ENCODE data around the gene HIPK4.

HIPK4 gene

GRCh38 chr19:40393894-40394815 lies 4.2 kb upstream of the HIPK4 start:
- no peak overlapping the region; the same call in 1 of the 2 replicates for H3K27ac ChIP-seq
- no peak for TF ChIP-seq CTCF (conservative IDR thresholded peaks at IDR 0.05)

DNA sequence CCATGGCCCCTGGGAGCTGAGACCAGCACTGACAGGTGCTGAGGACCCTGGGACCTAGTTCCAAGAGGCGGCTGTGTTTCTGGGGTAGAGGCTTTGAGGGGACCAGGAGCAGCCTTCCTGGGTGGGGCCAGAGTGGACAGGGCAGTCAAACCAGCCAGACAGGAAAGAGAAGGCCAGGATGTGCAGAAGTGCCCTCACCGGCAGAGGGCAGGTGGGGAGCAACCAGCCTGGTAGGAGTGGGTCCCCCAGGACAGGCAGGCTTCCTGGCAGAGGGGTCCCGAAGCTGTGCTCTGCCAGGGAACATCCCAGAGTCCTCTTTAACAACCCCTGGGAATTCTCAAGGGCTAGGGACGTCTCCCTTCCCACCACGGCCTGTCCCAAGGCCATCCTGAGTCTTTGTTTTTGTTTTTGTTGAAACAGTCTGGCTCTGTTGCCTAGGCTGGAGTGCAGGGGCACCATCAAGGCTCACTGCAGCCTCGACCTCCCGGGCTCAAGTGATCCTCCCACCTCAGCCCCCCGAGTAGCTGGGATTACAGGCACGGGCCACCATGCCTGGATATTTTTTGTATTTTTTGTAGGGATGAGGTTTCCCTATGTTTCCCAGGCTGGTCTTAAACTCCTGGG lies 3.0 kb upstream of the HIPK4 start:
- H3K27ac ChIP-seq = peak overlapping the region; percentile 43; the same call in 1 of the 2 replicates
- TF ChIP-seq CTCF (conservative IDR thresholded peaks at IDR 0.05) = peak; percentile 61

DNA sequence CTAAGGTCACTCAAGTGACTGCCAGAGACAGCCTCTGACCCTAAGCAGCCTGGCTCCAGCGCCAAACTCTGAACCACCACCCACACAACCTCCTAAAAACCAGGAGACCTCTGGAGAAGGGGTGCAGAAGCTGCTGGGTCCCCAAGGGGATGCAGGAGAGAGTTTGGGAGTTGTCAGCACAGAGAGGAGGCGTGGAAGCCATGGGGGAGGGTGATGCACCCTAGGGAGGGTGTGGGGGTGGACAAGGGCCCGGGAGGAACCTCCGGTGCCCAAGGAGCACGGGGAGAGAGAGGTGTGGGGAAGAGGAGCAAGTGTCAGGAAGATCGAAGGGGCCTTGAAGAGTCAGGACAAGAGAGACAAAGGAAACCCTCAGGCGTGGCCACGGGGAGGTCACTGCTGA lies 2.1 kb upstream of the HIPK4 start:
- H3K27ac ChIP-seq = peak overlapping the region; percentile 43; the same call in 1 of the 2 replicates
- no peak for TF ChIP-seq CTCF (conservative IDR thresholded peaks at IDR 0.05)

DNA sequence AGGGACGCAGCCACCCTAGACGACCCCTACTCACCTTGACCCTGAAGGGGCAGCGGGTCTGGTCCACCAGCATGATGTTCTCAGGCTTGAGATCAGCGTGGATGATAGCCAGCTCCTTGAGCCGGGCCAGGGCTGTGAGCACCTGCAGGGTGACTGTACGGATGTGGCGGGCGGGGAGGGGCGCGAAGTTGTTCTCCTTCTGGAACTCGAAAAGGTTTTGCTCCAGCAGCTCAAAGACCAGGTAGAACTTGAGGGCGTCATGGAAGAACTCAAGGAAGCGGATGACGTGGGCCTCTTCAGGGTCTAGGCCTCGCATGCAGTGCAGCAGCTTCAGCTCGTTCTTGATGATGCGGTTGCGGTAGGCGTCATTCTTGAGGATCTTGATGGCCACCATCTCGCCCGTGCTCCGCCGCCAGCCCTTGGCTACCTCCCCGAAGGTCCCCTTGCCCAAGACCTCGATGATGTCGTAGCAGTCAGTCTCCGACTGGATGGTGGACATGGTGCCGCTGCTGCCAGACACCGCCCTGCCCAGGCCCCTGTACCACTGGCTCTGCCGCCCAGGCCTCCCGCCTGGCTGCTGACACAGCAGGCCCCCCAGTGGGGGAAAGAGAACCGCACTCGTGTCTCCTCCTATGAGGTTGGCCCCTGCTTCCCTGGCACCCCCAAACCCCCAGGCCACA lies 437 bp downstream of the HIPK4 start:
- no peak for TF ChIP-seq CTCF (conservative IDR thresholded peaks at IDR 0.05)
- H3K27ac ChIP-seq = no peak overlapping the region

- no peak overlapping the region for H3K27ac ChIP-seq
- no peak for TF ChIP-seq CTCF (conservative IDR thresholded peaks at IDR 0.05)
Observed at GRCh38 chr19:40388481-40388880, 1.5 kb downstream of the HIPK4 start.

GRCh38 chr19:40387155-40387554 lies 2.8 kb downstream of the HIPK4 start:
- TF ChIP-seq CTCF (conservative IDR thresholded peaks at IDR 0.05) = no peak
- H3K27ac ChIP-seq = no peak overlapping the region

DNA sequence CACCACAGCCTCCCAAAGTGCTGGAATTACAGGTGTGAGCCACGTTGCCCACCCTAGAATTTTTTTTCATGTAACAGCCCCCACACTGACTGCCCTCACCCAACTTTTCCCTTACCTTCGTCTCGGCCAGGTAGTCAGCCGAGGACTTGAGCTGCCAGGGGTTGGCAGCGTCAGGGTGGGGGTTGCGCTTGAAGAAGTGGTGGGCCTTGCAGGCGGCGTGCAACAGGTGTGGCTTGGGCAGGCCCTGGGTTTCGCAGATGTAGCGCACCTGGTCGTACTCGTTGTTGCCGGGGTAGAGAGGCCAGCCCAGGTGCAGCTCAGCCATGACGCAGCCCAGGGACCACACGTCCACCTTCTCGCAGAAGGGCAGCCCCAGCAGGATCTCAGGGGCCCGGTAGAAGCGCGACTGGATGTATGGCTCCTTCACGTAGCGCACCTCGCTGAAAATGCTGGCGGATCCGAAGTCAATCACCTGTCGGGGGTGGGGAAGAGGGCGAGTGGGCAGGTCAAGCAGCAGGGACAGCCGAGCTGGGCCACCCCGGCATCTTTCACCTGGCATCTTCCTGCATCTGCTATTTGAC lies 6.2 kb downstream of the HIPK4 start:
- no peak overlapping the region for H3K27ac ChIP-seq
- no peak for TF ChIP-seq CTCF (conservative IDR thresholded peaks at IDR 0.05)
